Measurements from ENCODE around the gene CORO1A.
A peak's percentile ranks its signal among the peaks of the same experiment; 100 is the strongest.
"Not testable (repeated sequence)": the region's sequence is repeated elsewhere in the genome, so short reads cannot be mapped to it uniquely, and the experiment has no call there.

Gene CORO1A

GRCh38 chr16:30183233-30184095, at the start of gene CORO1A:
CORO1A (plus strand) TSS chr16:30183602; CDS start chr16:30185210, 1,608 bp downstream.
- peak; percentile 83 for DNase-seq

GRCh38 chr16:30136971-30137605, 46.3 kb upstream of the CORO1A start:
- DNase-seq: no peak

DNA sequence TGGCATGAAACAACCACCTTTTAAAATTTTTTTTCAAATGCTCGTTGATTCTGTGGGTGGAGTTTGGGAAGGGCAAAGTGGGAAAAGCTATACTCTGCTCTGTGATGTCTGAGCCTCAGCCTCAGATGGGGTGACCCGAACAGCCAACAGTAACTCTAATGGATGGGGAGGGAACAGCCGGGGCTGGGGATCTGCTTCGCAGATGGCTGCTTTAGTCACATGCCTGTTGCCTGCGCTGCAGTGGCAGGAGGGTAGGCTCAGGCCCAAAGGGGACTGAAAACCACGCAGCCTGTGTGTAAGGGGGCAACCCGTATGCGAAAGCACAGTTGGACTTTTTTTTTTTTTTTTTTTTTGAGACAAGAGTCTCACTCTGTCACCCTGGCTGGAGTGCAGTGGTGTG, 45.5 kb upstream of the CORO1A start:
- no peak for DNase-seq

DNA sequence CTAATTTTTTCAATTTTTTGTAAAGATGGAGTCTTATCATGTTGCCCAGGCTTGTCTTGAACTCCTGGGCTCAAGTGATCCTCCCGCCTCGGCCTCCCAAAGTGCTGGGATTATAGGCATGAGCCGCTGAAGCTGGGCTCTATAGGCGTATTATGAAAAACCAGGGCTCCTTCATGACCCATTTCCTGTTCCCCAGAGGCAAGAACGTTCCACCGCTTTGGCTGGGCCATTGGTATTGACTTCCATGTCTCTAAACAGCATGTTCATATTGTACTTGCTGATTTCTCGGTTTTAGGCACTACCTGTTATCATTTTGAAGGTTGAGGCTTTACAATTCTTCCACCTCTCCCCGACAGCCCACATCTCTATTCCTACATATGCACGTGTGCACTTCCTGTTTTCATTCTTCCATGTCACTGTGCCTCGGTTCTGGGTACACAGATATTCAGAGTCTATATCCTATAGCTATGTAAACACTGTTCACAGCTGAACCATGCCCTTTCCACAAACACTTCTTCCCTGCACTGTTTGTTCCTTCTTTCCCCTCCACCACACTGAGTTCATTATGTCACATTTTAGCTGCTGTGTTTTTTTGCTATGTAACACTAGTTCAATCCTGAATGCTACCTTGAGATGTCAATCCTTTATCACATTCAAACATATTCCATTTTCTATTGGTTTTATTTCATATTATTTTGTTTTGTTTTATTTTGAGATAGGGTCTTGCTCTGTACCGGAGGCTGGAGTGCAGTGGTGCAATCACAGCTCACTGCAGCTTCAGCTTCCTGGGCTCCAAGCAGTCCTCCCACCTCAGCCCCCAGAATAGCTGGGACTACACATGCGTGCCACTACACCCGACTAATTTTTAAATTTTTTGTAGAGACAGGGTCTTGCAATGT, 43.6 kb upstream of the CORO1A start:
- DNase-seq: no peak

DNA sequence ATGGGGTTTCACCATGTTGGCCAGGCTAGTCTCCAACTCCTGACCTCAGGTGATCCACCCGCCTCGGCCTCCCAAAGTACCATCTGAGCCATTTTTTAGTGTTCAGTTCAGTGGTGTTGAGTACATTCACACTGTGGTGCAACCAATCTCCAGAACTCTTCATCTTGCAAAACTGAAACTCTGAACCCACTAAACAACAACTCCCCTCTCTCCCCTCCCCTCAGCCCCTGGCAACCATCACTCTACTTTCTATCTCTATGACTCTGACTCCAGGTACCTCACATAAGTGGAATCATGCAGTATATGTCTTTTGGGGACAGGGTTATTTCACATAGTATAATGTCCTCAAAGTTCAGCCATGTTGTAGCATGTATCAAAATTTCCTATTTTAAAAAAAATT, 41.7 kb upstream of the CORO1A start:
- DNase-seq: no peak

DNA sequence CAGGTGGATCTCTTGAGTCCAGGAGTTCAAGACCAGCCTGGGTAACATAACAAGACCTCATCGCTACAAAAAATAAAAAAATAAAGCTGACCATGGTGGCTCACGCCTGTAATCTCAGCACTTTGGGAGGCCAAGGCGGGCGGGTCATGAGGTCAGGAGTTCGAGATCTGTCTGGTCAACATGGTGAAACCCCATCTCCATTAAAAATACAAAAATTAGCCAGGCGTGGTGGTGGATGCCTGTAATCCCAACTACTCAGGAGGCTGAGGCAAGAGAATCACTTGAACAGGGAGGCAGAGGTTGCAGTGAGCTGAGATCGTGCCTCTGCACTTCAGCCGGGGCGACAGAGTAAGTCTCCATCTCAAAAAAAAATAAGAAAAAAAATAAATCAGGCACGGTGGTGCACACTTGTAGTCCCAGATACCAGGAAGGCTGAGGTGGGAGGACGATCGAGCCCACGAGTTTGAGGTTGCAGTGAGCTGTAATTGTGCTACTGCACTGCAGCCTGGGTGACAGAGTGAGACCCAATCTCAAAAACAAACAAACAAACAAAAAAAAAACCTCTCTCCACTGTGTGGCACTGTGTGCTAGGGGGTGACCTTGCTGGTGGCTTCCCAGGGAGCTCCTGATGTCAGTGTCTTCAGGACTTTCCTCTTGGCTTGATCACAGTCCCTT, 40.6 kb upstream of the CORO1A start:
- DNase-seq: peak; percentile 31

- no peak for DNase-seq
These were observed 40.1 kb upstream of the CORO1A start for GRCh38 chr16:30143347-30143702.

DNA sequence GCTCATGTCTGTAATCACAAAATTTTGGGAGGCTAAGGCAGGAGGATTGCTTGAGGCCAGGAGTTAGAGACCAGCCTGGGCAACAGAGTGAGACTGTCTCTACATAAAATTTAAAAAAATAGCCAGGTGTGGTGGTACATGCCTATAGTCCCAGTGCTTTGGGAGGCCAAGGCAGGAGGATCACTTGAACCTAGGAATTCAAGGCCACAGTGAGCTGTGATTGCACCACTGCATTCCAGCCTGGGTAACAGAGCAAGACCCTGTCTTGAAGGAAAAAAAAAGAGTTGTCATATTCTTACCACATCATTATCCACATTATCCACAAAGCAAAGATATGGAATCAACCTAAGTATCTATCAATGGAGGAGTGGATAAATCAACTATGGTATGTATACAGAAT, 39.4 kb upstream of the CORO1A start:
- DNase-seq: no peak

GRCh38 chr16:30144917-30145316, 38.5 kb upstream of the CORO1A start:
- no peak for DNase-seq

DNA sequence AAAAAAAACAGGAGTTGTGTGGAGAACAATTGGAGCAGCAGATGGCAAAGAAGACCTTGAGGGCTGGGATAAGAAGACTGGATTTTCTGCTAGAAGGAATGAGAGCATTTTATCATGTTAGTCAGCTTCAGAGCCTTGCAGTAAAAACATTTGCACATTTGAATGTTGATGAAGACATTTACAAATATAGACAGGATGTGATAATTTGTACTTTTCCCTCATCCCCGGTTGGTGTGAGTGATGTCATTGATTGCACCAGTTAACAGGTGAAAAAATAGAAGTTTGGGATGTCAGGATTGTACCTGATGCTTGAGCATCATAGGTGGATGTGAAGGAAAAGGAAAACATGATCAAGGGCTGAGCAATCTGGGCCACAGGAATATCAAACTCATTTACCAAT, 37.7 kb upstream of the CORO1A start:
- DNase-seq: no peak

GRCh38 chr16:30147843-30148510, 35.4 kb upstream of the CORO1A start:
- DNase-seq: no peak

- no peak for DNase-seq
These were observed 34.0 kb upstream of the CORO1A start for GRCh38 chr16:30149250-30149930.

DNA sequence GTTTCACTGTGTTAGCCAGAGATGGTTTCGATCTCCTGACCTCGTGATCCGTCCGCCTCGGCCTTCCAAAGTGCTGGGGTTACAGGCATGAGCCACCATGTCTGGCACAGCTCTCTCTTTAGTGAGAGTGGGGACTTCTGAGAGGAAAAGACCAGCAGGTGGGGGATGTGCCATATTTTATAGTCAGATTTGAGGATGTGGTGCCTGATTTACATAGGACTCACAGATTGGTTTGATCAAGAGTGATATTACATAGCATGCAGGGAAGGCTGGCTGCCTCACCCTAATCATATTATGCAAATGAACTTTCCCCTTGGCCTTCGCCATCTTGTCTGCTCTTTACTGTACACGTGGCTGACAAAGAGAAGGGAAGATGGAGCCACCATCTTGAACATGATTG, 32.3 kb upstream of the CORO1A start:
- DNase-seq: no peak

DNA sequence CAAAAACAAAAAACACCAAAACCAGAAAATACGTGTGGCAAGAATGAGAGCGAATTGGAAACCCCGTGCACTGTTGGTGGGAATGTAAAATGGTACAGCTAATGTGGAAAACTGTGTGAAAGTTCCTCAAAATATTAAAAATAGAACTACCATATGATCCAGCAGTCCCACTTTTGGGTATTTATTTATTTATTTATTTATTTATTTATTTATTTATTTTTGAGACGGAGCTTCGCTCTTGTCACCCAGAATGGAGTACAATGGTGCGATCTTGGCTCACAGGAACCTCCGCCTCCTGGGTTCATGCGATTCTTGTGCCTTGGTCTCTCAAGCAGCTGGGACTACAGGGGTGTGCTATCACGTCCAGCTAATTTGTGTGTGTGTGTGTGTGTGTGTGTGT, 30.9 kb upstream of the CORO1A start:
- no peak for DNase-seq

DNA sequence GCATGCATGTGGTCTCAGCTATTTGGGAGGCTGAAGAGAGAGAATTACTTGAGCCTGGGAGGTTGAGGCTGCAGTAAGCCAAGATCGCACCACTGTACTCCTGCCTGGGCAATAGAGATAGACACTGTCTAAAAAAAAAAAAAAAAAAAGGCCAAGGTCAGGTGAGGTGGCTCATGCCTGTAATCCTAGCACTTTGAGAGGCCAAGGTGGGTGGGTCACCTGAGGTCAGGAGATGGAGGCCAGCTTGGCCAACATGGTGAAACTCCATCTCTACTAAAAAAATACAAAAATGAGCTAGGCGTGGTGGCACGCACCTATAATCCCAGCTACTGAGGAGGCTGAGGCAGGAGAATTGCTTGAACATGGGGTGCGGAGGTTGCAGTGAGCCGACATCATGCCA, 28.2 kb upstream of the CORO1A start:
- DNase-seq: no peak

GRCh38 chr16:30157214-30157613, 26.2 kb upstream of the CORO1A start:
- DNase-seq: no peak

DNA sequence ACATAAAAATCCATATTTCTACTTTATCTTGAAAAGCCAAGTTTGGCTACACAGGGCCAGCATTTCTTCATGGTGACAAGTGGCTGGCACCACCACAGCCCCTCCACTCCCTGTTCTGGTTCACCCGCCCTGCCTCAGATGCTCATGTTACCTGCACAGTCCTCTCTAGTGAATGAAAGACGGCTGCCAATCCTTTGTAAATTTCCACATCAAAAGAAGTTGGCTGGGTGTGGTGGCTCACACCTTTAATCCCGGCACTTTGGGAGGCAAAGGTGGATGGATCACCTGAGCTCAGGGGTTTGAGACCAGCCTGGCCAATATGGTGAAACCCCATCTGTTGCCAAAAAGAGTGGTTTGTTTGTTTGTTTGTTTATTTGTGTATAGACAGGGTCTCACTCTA, 19.9 kb upstream of the CORO1A start:
- no peak for DNase-seq

- no peak for DNase-seq
These were observed 17.1 kb upstream of the CORO1A start for GRCh38 chr16:30166202-30166902.

DNA sequence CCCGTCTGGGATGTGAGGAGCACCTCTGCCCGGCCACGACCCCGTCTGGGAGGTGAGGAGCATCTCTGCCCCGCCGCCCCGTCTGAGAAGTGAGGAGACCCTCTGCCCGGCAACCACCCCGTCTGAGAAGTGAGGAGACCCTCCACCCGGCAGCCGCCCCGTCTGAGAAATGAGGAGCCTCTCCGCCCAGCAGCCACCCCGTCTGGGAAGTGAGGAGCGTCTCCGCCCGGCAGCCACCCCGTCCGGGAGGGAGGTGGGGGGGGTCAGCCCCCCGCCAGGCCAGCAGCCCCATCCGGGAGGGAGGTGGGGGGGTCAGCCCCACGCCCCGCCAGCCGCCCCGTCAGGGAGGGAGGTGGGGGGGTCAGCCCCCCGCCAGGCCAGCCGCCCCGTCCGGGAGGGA, 14.7 kb upstream of the CORO1A start:
- DNase-seq: not testable (repeated sequence)

DNA sequence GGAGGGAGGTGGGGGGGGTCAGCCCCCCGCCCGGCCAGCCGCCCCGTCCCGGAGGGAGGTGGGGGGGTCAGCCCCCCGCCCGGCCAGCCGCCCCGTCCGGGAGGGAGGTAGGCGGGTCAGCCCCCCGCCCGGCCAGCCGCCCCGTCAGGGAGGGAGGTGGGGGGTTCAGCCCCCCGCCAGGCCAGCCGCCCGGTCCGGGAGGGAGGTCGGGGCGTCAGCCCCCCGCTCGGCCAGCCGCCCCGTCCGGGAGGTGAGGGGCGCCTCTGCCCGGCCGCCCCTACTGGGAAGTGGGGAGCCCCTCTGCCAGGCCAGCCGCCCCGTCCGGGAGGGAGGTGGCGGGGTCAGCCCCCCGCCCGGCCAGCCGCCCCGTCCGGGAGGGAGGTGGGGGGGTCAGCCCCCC, 14.0 kb upstream of the CORO1A start:
- DNase-seq: not testable (repeated sequence)

GRCh38 chr16:30170145-30170544, 13.3 kb upstream of the CORO1A start:
- DNase-seq: not testable (repeated sequence)
